CD4-positive, alpha-beta memory T cell (primary cell): ENCODE data around the gene COL8A2. TPM values are rescaled to one million over a fixed set of nuclear protein-coding genes. Genes with fewer than 3 reads are reported as not detected.
A peak's percentile ranks its signal among the peaks of the same experiment; 100 is the strongest.

ENCODE experiments used
- CTCF ChIA-PET: fragments of 350-600 bp; sonication (Branson Sonifier 250); formaldehyde crosslinking; loops from one replicate; lab custom pipeline; 2021; ENCODE audit warnings: inconsistent platforms; ENCODE audit not compliant: partially characterized antibody; lab: Charles Lee
- POLR2A ChIA-PET: fragments of 350-600 bp; sonication (Branson Sonifier 250); formaldehyde crosslinking; loops from one replicate; lab custom pipeline; 2021; ENCODE audit not compliant: partially characterized antibody; lab: Charles Lee
- DNase-seq, 5 donors: peaks; one replicate each; pipeline versions ENCODE4 v3.0.0 to v3.0.0-alpha.2; 2020 to 2022; ENCODE audit warnings: mixed read lengths in 1 of 5
- H3K27ac ChIP-seq: one replicate; pipeline ENCODE4 v1.7.0; 2013; ENCODE audit warnings: low read depth, low read length
- H3K27me3 ChIP-seq: 2 replicates; pipeline ENCODE4 v1.7.0; 2013; ENCODE audit warnings: mild to moderate bottlenecking, low read length, moderate library complexity; ENCODE audit not compliant: insufficient read depth
- H3K36me3 ChIP-seq: 2 replicates; pipeline ENCODE4 v1.7.0; 2013; ENCODE audit warnings: mild to moderate bottlenecking, low read length, moderate library complexity; ENCODE audit not compliant: insufficient read depth
- H3K4me1 ChIP-seq: 2 replicates; pipeline ENCODE4 v1.7.0; 2013; ENCODE audit warnings: mild to moderate bottlenecking, low read length, moderate library complexity; ENCODE audit not compliant: insufficient read depth
- H3K4me3 ChIP-seq, 2 donors: one replicate each; pipeline ENCODE4 v1.7.0; 2013; ENCODE audit warnings: low read length in 2 of 2, mild to moderate bottlenecking in 1 of 2
- H3K9me3 ChIP-seq, 2 donors: one replicate each; pipeline ENCODE4 v1.7.0; 2013; ENCODE audit warnings: low read length in 2 of 2, control low read depth in 1 of 2; ENCODE audit not compliant: control insufficient read depth in 1 of 2
- H3K27ac Mint-ChIP-seq, 7 donors: one replicate each; pipeline ENCODE4 v1.8.0; 2020 to 2021; ENCODE audit warnings: mixed read lengths in 7 of 7, mild to moderate bottlenecking in 6 of 7, inconsistent platforms in 3 of 7, moderate library complexity in 3 of 7
- H3K27me3 Mint-ChIP-seq, 2 donors: one replicate each; pipeline ENCODE4 v1.8.0; 2020 to 2021; ENCODE audit warnings: mixed read lengths in 2 of 2
- H3K36me3 Mint-ChIP-seq, 2 donors: one replicate each; pipeline ENCODE4 v1.8.0; 2020 to 2021; ENCODE audit warnings: mixed read lengths in 2 of 2, inconsistent platforms in 1 of 2, mild to moderate bottlenecking in 1 of 2
- H3K4me1 Mint-ChIP-seq, 4 donors: one replicate each; pipeline ENCODE4 v1.8.0; 2020 to 2021; ENCODE audit warnings: mixed read lengths in 4 of 4, mild to moderate bottlenecking in 1 of 4
- H3K4me3 Mint-ChIP-seq, 8 donors: one replicate each; pipeline ENCODE4 v1.8.0; 2020 to 2021; ENCODE audit warnings: mixed read lengths in 8 of 8, mild to moderate bottlenecking in 7 of 8, moderate library complexity in 6 of 8, inconsistent platforms in 3 of 8
- H3K9me3 Mint-ChIP-seq, 8 donors: one replicate each; pipeline ENCODE4 v1.8.0; 2020 to 2021; ENCODE audit warnings: mixed read lengths in 8 of 8, mild to moderate bottlenecking in 5 of 8, inconsistent platforms in 3 of 8, moderate library complexity in 1 of 8
- intact Hi-C: fragments of 100-400 bp; cut with micrococcal nuclease; formaldehyde crosslinking; loops from one replicate; pipeline ENCODE4 v1.15.1; 2023
- polyA plus RNA-seq, 2 donors: library from polyadenylated mRNA; unstranded; fragments of 300-500 nt; fragmentation: Illumina TruSeq; gene quantifications; one replicate each; pipeline ENCODE4 v1.2.3, GENCODE V29; 2021
- total RNA-seq, 2 experiments: library from RNA; stranded (reverse); gene quantifications; one replicate each; pipeline ENCODE4 v1.2.3, GENCODE V29; 2021

Gene COL8A2
- total and polyA plus RNA-seq, 4 experiments from 2014 or later: 0.25 to 0.26 TPM; not detected in 2

- intact Hi-C loops: loop anchor here (10.0 kb wide), 1 partner anchor 1540 kb away; the partner anchor contains the start of gene CDCA8
These were observed 29.3 kb upstream of the COL8A2 start for GRCh38 chr1:36154335-36154734.

DNA sequence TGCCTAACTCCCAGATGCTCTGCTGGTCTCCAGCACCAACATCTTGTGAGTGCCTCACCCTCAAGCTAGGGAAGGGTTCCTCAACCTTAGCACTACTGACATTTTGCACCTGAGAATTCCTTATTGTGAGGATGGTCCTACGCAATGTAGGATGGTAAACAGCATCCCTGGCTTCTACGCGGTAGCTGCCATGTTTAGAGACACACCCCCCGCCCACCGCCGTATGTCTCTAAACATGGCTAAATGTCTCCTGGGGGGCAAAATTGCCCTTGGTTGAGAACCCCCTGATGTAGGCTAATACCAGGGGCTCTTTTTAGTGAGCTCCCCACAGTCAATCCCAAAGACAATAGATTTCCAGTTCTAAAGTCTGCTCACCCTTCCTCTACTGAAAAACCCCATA lies 28.5 kb upstream of the COL8A2 start:
- peaks cover 47 to 87% (median 66%) of the 10 kb centered on the region in 4 donors for H3K4me1 Mint-ChIP-seq
- no peak overlapping the region for H3K4me3 ChIP-seq
- H3K27me3 Mint-ChIP-seq: no peaks in the 10 kb centered on the region
- CTCF ChIA-PET: interaction anchor here (10.0 kb wide), 1 partner anchor 34 kb away, joined by 348 read pairs; no protein-coding TSS in a partner anchor
- H3K36me3 ChIP-seq: no peaks in the 10 kb centered on the region
- H3K9me3 ChIP-seq: no peaks in the 10 kb centered on the region
- H3K27ac Mint-ChIP-seq: peak overlapping the region; percentile 86 to 95 (median 93)
- peaks cover 6 to 27% of the 10 kb centered on the region in 2 donors for H3K36me3 Mint-ChIP-seq
- H3K4me3 Mint-ChIP-seq: peak overlapping the region in 6 of 8 donors; percentile 46 to 84 (median 58)
- H3K27me3 ChIP-seq: no peaks in the 10 kb centered on the region
- H3K4me1 ChIP-seq: peaks cover 72% of the 10 kb centered on the region
- no peak overlapping the region for H3K27ac ChIP-seq
- no peak for DNase-seq
- intact Hi-C loops: loop anchor here (10.0 kb wide), 1 partner anchor 1541 kb away; the partner anchor contains the start of gene CDCA8
- POLR2A ChIA-PET: interaction anchor here (2.3 to 10.1 kb wide), 3 partner anchors 8 to 70 kb away, joined by 15 to 251 read pairs (median 244); partner anchors contain the start of gene THRAP3
- H3K9me3 Mint-ChIP-seq: no peaks in the 10 kb centered on the region

More at GRCh38 chr1:36154335-36154734, 29.3 kb upstream of the COL8A2 start:
- DNase-seq: no peak
- no peak overlapping the region for H3K4me3 ChIP-seq
- Mint-ChIP-seq H3K4me1 (peaks cover 47 to 86% (median 65%) of the 10 kb centered on the region in 4 donors), H3K4me3 (peak overlapping the region; percentile 75 to 91 (median 86)), H3K27me3 (no peaks in the 10 kb centered on the region), H3K9me3 (no peaks in the 10 kb centered on the region), H3K27ac (peak overlapping the region; percentile 71 to 94 (median 93)), H3K36me3 (peaks cover 8 to 22% of the 10 kb centered on the region in 2 donors)
- peaks cover 73% of the 10 kb centered on the region for H3K4me1 ChIP-seq
- H3K36me3 ChIP-seq: no peaks in the 10 kb centered on the region
- ChIA-PET CTCF (interaction anchor here (2.2 to 10.0 kb wide), 2 partner anchors 33 to 132 kb away, joined by 9 to 348 read pairs; no protein-coding TSS in a partner anchor), POLR2A (interaction anchor here (1.9 to 10.1 kb wide), 5 partner anchors 7 to 69 kb away, joined by 5 to 251 read pairs (median 15); partner anchors contain the start of gene THRAP3)
- H3K27ac ChIP-seq: peak overlapping the region; percentile 96
- H3K9me3 ChIP-seq: no peaks in the 10 kb centered on the region
- no peaks in the 10 kb centered on the region for H3K27me3 ChIP-seq

GRCh38 chr1:36151845-36152203 lies 26.8 kb upstream of the COL8A2 start:
- peaks cover 0 to 19% of the 10 kb centered on the region in 2 donors for H3K36me3 Mint-ChIP-seq
- H3K27me3 Mint-ChIP-seq: no peaks in the 10 kb centered on the region
- Histone ChIP-seq H3K4me1 (peaks cover 75% of the 10 kb centered on the region), H3K27ac (peak overlapping the region; percentile 88), H3K27me3 (no peaks in the 10 kb centered on the region), H3K4me3 (peak overlapping the region; percentile 46 to 83), H3K9me3 (no peaks in the 10 kb centered on the region), H3K36me3 (no peaks in the 10 kb centered on the region)
- H3K4me3 Mint-ChIP-seq: peak overlapping the region; percentile 48 to 86 (median 74)
- ChIA-PET POLR2A (interaction anchor here (0.9 to 10.1 kb wide), 6 partner anchors 10 to 72 kb away, joined by 3 to 251 read pairs (median 52); partner anchors contain the start of gene THRAP3), CTCF (interaction anchor here (2.7 to 10.0 kb wide), 6 partner anchors 8 to 135 kb away, joined by 20 to 348 read pairs (median 50); partner anchors contain the start of gene THRAP3)
- intact Hi-C loops: loop anchor here (10.0 kb wide), 1 partner anchor 1543 kb away; the partner anchor contains the start of gene CDCA8
- H3K9me3 Mint-ChIP-seq: no peaks in the 10 kb centered on the region
- peak; percentile 54 to 79 (median 58) for DNase-seq
- peak overlapping the region; percentile 93 to 96 (median 94) for H3K27ac Mint-ChIP-seq
- peaks cover 46 to 85% (median 66%) of the 10 kb centered on the region in 4 donors for H3K4me1 Mint-ChIP-seq

DNA sequence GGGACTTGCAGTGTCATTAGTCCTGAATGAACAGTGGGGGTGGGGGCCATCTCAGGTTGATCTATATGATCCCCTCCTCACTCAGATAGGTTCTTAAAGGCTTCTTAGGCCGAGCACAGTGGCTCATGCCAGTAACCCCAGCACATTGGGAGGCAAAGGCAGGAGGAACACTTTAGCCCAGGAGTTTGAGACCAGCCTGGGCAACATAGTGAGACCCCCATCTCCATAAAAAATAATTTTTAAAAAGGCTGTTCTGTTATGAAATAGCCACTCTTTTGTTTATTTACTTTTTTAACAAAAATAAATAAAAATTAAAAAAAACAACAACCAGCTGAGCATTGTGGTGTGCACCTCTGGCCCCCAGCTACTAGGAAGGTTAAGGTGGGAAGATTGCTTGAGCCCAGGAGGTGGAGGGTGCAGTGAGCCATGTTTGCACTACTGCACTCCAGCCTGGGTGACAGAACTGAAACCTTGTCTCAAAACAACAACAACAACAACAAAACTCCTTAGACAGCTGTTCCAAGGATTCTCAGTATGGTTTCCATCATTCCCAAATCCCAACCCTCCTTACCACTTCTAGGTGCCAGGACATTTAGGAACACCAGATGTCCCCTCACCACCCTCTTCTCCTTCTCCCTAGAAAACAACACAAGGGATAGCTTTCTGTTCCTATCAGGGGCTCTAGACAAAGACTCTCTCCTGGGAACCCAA lies 26.3 kb upstream of the COL8A2 start:
- POLR2A ChIA-PET: interaction anchor here (0.9 to 10.1 kb wide), 8 partner anchors 11 to 215 kb away, joined by 3 to 251 read pairs (median 14); partner anchors contain the start of gene THRAP3
- Histone ChIP-seq H3K9me3 (no peaks in the 10 kb centered on the region), H3K4me1 (peaks cover 78% of the 10 kb centered on the region), H3K4me3 (peak overlapping the region; percentile 46 to 83), H3K27me3 (no peaks in the 10 kb centered on the region), H3K36me3 (no peaks in the 10 kb centered on the region), H3K27ac (peak overlapping the region; percentile 88)
- H3K36me3 Mint-ChIP-seq: peaks cover 0 to 16% of the 10 kb centered on the region in 2 donors
- peaks cover 46 to 88% (median 68%) of the 10 kb centered on the region in 4 donors for H3K4me1 Mint-ChIP-seq
- DNase-seq: no peak
- no peaks in the 10 kb centered on the region for H3K9me3 Mint-ChIP-seq
- H3K4me3 Mint-ChIP-seq: peak overlapping the region; percentile 48 to 99 (median 78)
- intact Hi-C loops: loop anchor here (10.0 kb wide), 1 partner anchor 1544 kb away; the partner anchor contains the start of gene CDCA8
- H3K27me3 Mint-ChIP-seq: no peaks in the 10 kb centered on the region
- H3K27ac Mint-ChIP-seq: peak overlapping the region; percentile 94 to 100 (median 99)
- CTCF ChIA-PET: interaction anchor here (0.6 to 10.0 kb wide), 8 partner anchors 9 to 205 kb away, joined by 4 to 348 read pairs (median 42); partner anchors contain the start of gene THRAP3

- intact Hi-C loops: loop anchor here (10.0 kb wide), 1 partner anchor 1544 kb away; the partner anchor contains the start of gene CDCA8
- H3K27me3 Mint-ChIP-seq: no peaks in the 10 kb centered on the region
- Histone ChIP-seq H3K9me3 (no peaks in the 10 kb centered on the region), H3K4me3 (peak overlapping the region; percentile 27 to 44), H3K27me3 (no peaks in the 10 kb centered on the region), H3K4me1 (peaks cover 78% of the 10 kb centered on the region), H3K27ac (peak overlapping the region; percentile 88), H3K36me3 (no peaks in the 10 kb centered on the region)
- DNase-seq: peak; percentile 55 to 85 (median 56)
- H3K4me1 Mint-ChIP-seq: peaks cover 46 to 88% (median 67%) of the 10 kb centered on the region in 4 donors
- peaks cover 0 to 16% of the 10 kb centered on the region in 2 donors for H3K36me3 Mint-ChIP-seq
- ChIA-PET POLR2A (interaction anchor here (1.0 to 10.1 kb wide), 16 partner anchors 11 to 219 kb away, joined by 3 to 251 read pairs (median 8); partner anchors contain the start of genes ADPRS, SH3D21 and THRAP3), CTCF (interaction anchor here (0.5 to 10.0 kb wide), 23 partner anchors 10 to 274 kb away, joined by 3 to 348 read pairs (median 5); partner anchors contain the start of genes SH3D21 and THRAP3)
- H3K27ac Mint-ChIP-seq: peak overlapping the region; percentile 94 to 100 (median 99)
- peak overlapping the region; percentile 95 to 100 (median 98) for H3K4me3 Mint-ChIP-seq
- H3K9me3 Mint-ChIP-seq: no peaks in the 10 kb centered on the region
These were observed 25.5 kb upstream of the COL8A2 start for GRCh38 chr1:36150296-36151133.

DNA sequence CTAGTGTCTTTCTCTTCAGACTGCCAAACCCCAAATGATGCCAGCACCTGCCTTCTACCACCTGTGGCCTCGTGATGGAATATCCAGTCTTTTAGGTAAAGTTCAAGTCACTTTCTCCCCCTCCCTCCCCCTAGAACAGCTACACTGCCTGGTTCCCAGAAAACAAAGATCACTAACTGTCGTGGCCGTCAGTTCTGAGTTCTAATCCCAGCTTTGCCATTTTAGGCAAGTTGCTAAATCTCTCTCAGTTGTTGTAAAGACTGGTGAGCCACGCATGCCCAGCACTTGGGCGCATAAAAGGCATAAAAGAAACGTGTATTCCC lies 24.9 kb upstream of the COL8A2 start:
- Mint-ChIP-seq H3K27ac (peak overlapping the region; percentile 94 to 100 (median 99)), H3K4me3 (peak overlapping the region; percentile 95 to 100 (median 98)), H3K27me3 (no peaks in the 10 kb centered on the region), H3K4me1 (peaks cover 47 to 85% (median 63%) of the 10 kb centered on the region in 4 donors), H3K36me3 (peaks cover 0 to 19% of the 10 kb centered on the region in 2 donors), H3K9me3 (no peaks in the 10 kb centered on the region)
- ChIA-PET CTCF (interaction anchor here (0.5 to 10.0 kb wide), 25 partner anchors 10 to 274 kb away, joined by 3 to 348 read pairs (median 5); partner anchors contain the start of genes SH3D21 and THRAP3), POLR2A (interaction anchor here (0.6 to 10.1 kb wide), 20 partner anchors 12 to 235 kb away, joined by 3 to 251 read pairs (median 7); partner anchors contain the start of genes ADPRS, AGO3, SH3D21 and THRAP3)
- H3K27me3 ChIP-seq: no peaks in the 10 kb centered on the region
- H3K9me3 ChIP-seq: no peaks in the 10 kb centered on the region
- peaks cover 73% of the 10 kb centered on the region for H3K4me1 ChIP-seq
- peak overlapping the region; percentile 88 for H3K27ac ChIP-seq
- DNase-seq: no peak
- H3K36me3 ChIP-seq: no peaks in the 10 kb centered on the region
- H3K4me3 ChIP-seq: peak overlapping the region in 1 of 2 donors; percentile 98
- intact Hi-C loops: loop anchor here (1.0 to 10.0 kb wide), 10 partner anchors 11 to 1545 kb away; partner anchors contain the start of genes ADPRS, AGO3, CDCA8 and MRPS15
